Cardiac fibroblast (primary cell): Measurements from ENCODE around the gene TM6SF1.
"Not testable (repeated sequence)": the region's sequence is repeated elsewhere in the genome, so short reads cannot be mapped to it uniquely, and the experiment has no call there.

Experiments used
- DNase-seq, 2 donors: peaks; one replicate each; pipeline versions ENCODE4 v3.0.0 to v3.0.0-alpha.2; 2010; ENCODE audit warnings: low read depth in 2 of 2
- H3K4me3 ChIP-seq, 2 donors: replicated peaks in 1 of 2; 1 replicate in 1 of 2; 2 replicates in 1 of 2; pipeline ENCODE4 v1.5.1; 2011; ENCODE audit warnings: low read depth in 2 of 2, low read length in 2 of 2, mild to moderate bottlenecking in 2 of 2, moderate library complexity in 1 of 2
- CTCF ChIP-seq: IDR thresholded peaks from one replicate; pipeline ENCODE4 v1.5.1; 2011; ENCODE audit warnings: low read depth, mild to moderate bottlenecking, low read length, inconsistent platforms

Gene TM6SF1

DNA sequence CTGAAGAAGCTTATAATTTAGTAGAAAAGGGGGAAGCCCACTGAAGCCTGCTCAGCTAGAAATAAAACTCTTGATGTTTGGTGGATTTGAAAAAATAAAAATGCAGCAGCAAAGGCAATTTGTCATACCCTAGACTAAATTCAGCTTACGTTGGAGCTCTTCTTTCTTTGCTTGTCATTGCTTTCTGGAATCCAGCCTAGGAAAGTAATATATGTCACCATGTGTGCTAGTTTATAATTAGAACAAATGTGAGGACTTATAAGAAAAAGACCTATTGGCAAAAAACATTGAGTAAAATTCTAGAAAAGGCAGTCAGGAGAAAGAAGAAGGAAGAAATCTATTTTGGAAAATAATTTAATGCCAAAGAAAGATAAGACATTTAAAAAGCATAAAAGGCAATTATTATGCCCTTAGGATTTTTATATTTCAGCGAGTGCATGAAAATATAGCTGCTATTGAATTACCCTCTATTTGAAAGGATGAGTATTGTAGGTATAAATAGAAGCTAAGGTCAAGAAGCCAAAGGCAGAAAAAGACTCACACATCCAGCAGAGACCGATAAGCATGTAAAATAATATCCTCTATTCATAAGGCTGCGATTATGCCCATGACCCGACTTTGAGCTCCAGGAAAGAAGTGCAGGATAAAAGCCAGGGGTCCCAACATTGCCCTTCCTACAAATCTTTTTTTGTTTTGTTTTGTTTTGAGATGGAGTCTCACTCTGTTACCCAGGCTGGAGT, 29.8 kb upstream of the TM6SF1 start:
- TF ChIP-seq CTCF = no peak
- DNase-seq = no peak
- no peak overlapping the region for H3K4me3 ChIP-seq

DNA sequence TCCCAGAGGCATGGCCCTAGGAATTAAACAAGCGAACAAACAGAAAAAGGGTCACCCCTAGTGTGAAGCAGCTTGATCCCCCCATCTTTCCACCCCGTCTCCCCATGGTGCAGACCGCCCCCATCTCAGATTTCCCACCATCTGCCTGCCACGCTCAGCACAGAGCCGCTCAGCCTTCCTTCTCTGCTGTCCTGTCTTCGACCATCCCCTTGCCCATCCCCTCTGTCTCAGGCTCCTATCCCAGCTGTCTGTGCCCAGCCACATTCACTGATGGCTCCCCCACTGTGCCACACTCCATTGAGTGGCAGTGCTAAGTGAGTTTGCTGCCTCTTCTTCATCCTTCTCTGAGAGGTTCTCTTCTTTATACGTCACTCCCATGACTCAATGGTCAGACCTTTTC, 28.7 kb upstream of the TM6SF1 start:
- no peak for DNase-seq
- no peak for TF ChIP-seq CTCF
- no peak overlapping the region for H3K4me3 ChIP-seq

DNA sequence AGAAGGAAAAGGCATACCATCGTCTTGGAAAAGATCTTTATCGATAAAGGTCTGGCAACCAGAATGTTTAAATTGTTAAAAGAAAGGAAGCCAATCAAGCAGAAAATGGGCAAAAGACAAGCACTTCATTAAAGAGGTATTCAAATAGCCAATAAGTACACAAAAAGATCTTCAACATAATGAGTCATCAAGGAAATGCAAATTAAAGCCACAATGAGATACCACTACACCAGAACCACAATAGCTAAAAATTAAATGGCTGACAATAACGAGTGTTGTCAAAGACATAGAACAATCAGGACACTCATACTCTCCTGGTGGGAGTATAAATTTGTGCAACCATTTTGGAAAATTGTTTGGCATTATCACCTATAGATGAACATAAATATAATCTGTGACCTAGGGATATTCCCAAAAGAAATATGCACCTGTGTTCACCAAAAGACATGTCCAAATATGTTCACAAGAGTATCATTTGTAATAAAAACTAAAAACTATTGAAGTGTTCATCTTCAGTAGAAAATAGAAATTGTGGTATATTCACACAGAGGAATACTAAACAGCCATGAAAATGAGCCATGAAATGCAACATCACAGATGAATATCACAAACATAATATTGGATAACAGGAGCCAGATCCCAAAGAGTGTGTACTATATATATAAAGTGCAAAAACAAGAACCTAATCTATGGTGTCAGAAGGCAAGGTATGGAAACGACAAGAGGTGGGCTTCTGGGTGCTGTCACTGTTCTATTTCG, 26.0 kb upstream of the TM6SF1 start:
- no peak for DNase-seq

DNA sequence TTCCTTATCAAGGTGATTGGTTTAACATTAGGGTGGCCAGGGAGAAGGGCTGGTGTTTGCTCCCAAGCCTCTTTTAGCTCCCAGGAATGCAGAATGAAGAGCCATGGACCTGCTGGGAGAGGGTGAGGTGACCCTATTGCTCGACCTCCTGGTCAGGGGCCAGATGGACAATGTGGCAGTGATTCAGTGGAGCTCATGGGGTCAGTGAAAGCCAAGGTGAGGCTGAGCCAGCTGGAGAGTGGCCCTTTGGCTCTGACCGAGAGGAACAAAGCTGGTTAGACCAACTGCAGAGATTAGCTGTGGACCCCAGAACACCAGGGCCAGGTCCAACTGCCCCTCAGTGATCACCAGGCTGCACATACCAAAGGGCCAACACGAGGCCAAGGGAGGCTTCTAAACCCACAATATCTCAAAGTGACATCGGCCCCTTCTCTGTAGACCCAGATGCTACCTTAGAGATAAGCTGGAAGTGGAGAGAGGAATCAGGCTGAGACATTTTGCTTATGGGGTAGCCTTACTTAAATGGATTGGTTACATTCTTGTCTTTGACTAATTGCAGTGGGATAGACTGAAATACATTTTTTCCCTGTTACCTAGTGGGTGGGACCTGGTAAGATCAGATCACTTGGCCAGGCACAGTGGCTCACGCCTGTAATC, 24.6 kb upstream of the TM6SF1 start:
- no peak for DNase-seq
- no peak overlapping the region for H3K4me3 ChIP-seq
- TF ChIP-seq CTCF = no peak

More for the DNA sequence above, 26.0 kb upstream of the TM6SF1 start:
- TF ChIP-seq CTCF = no peak
- no peak overlapping the region for H3K4me3 ChIP-seq

DNA sequence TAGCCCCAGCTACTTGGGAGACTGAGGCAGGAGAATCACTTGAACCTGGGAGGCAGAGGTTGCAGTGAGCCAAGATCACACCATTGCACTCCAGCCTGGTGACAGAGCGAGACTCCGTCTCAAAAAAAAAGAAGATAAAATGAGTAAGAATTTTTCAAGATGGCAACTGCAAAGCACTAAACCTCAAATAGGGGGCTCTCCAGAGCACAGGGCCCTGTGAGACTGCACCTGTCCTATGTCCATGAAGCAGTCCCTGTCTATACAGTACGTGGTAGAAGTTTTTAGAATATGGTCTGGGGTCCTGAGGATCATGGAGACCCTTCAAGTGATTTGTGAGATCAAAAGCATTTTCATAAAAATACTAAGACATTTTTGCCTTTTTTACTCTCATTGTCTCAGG, 22.0 kb upstream of the TM6SF1 start:
- not testable (repeated sequence) for DNase-seq, H3K4me3 ChIP-seq

- not testable (repeated sequence) for H3K4me3 ChIP-seq, DNase-seq
Measured at GRCh38 chr15:83085864-83086552, 21.4 kb upstream of the TM6SF1 start.

- no peak overlapping the region for H3K4me3 ChIP-seq
- no peak for TF ChIP-seq CTCF
- no peak for DNase-seq
Measured at GRCh38 chr15:83087576-83087975, 19.9 kb upstream of the TM6SF1 start.
